ENCODE data around the gene TTLL11.

Gene TTLL11

GRCh38 chr9:122110100-122110833, 17.2 kb upstream of the TTLL11 start:
- DNase-seq (ENCODE audit: low read depth) = no peak

- DNase-seq (ENCODE audit: low read depth) = no peak
Measured at GRCh38 chr9:122109035-122109813, 16.1 kb upstream of the TTLL11 start.

GRCh38 chr9:122107291-122107805, 14.2 kb upstream of the TTLL11 start:
- no peak for DNase-seq (ENCODE audit: low read depth)

GRCh38 chr9:122106576-122106975, 13.5 kb upstream of the TTLL11 start:
- no peak for DNase-seq (ENCODE audit: low read depth)

GRCh38 chr9:122103985-122104384, 10.9 kb upstream of the TTLL11 start:
- DNase-seq (ENCODE audit: low read depth) = no peak

GRCh38 chr9:122102156-122102555, 9.0 kb upstream of the TTLL11 start:
- no peak for DNase-seq (ENCODE audit: low read depth)

- DNase-seq (ENCODE audit: low read depth) = no peak
Measured at GRCh38 chr9:122100756-122101155, 7.6 kb upstream of the TTLL11 start.

- peak; percentile 55 for DNase-seq (ENCODE audit: low read depth)
Measured at GRCh38 chr9:122099271-122099869, 6.3 kb upstream of the TTLL11 start.

- no peak for DNase-seq (ENCODE audit: low read depth)
Measured at GRCh38 chr9:122097679-122098315, 4.7 kb upstream of the TTLL11 start.

- no peak for DNase-seq (ENCODE audit: low read depth)
Measured at GRCh38 chr9:122096620-122097415, 3.7 kb upstream of the TTLL11 start.

- DNase-seq (ENCODE audit: low read depth) = peak; percentile 59
Measured at GRCh38 chr9:122095010-122095767, 2.1 kb upstream of the TTLL11 start.

- DNase-seq (ENCODE audit: low read depth) = no peak
Measured at GRCh38 chr9:122091682-122092592, 1.2 kb downstream of the TTLL11 start.

GRCh38 chr9:122090981-122091380, 2.1 kb downstream of the TTLL11 start:
- no peak for DNase-seq (ENCODE audit: low read depth)

GRCh38 chr9:122090287-122090883, 2.7 kb downstream of the TTLL11 start:
- no peak for DNase-seq (ENCODE audit: low read depth)

GRCh38 chr9:122088880-122089706, 4.0 kb downstream of the TTLL11 start:
- DNase-seq (ENCODE audit: low read depth) = no peak

GRCh38 chr9:122087406-122088200, 5.5 kb downstream of the TTLL11 start:
- no peak for DNase-seq (ENCODE audit: low read depth)

GRCh38 chr9:122086873-122087272, 6.2 kb downstream of the TTLL11 start:
- no peak for DNase-seq (ENCODE audit: low read depth)
